CD14-positive monocyte (primary cell): ENCODE results near the gene TNKS1BP1. TPM values are rescaled to one million over a fixed set of nuclear protein-coding genes. Genes with fewer than 3 reads are reported as not detected.
A peak's percentile ranks its signal among the peaks of the same experiment; 100 is the strongest.

Experiments
- DNase-seq, 3 donors: peaks; one replicate each; pipeline ENCODE4 v3.0.0-alpha.2; 2011 to 2022
- H2AFZ ChIP-seq: 2 replicates; pipeline ENCODE4 v1.6.0; 2012; ENCODE audit warnings: mild to moderate bottlenecking, low read depth, low read length, inconsistent platforms; ENCODE audit not compliant: insufficient read depth, poor library complexity, severe bottlenecking
- H3K27ac ChIP-seq, 2 donors: 1 replicate in 1 of 2; 2 replicates in 1 of 2; pipeline ENCODE4 v1.5.1; 2012 to 2013; ENCODE audit warnings: low read length in 2 of 2, control low read depth in 1 of 2, inconsistent platforms in 1 of 2, low read depth in 1 of 2, mild to moderate bottlenecking in 1 of 2
- H3K27me3 ChIP-seq, 2 donors: one replicate each; pipeline versions ENCODE4 v1.6.0 to v1.6.1; 2011 to 2013; ENCODE audit warnings: low read length in 2 of 2; ENCODE audit not compliant: control insufficient read depth in 2 of 2, insufficient read depth in 2 of 2
- H3K36me3 ChIP-seq, 2 donors: replicated peaks in 1 of 2; 1 replicate in 1 of 2; 2 replicates in 1 of 2; pipeline versions ENCODE4 v1.5.1 to v1.6.1; 2012 to 2013; ENCODE audit warnings: low read length in 2 of 2, control low read depth in 1 of 2, inconsistent platforms in 1 of 2, mild to moderate bottlenecking in 1 of 2; ENCODE audit not compliant: insufficient read depth in 2 of 2, control insufficient read depth in 1 of 2
- H3K4me1 ChIP-seq, 2 donors: 1 replicate in 1 of 2; 2 replicates in 1 of 2; pipeline versions ENCODE4 v1.5.1 to v1.6.1; 2012 to 2013; ENCODE audit warnings: low read length in 2 of 2, control low read depth in 1 of 2, inconsistent platforms in 1 of 2, mild to moderate bottlenecking in 1 of 2, moderate library complexity in 1 of 2; ENCODE audit not compliant: insufficient read depth in 2 of 2, control insufficient read depth in 1 of 2
- H3K4me2 ChIP-seq: replicated peaks from 2 replicates; pipeline ENCODE3; 2012; ENCODE audit warnings: low read length, moderate library complexity, mild to moderate bottlenecking; ENCODE audit not compliant: poor library complexity, severe bottlenecking; ENCODE audit errors: extremely low read depth
- H3K4me3 ChIP-seq, 3 experiments: fragments of 200-600 bp in 1 of 3; sonication (generic) in 1 of 3; replicated peaks in 1 of 3; 1 replicate in 2 of 3; 2 replicates in 1 of 3; pipeline ENCODE4 v1.5.1; 2011 to 2013; ENCODE audit warnings: low read length in 3 of 3, mild to moderate bottlenecking in 3 of 3, control low read depth in 2 of 3, low read depth in 2 of 3, inconsistent platforms in 1 of 3, moderate library complexity in 1 of 3
- H3K79me2 ChIP-seq: 2 replicates; pipeline ENCODE4 v1.6.0; 2012; ENCODE audit warnings: mild to moderate bottlenecking, control low read depth, inconsistent platforms, low read length, moderate library complexity; ENCODE audit not compliant: insufficient read depth
- H3K9ac ChIP-seq: 2 replicates; pipeline ENCODE4 v1.6.0; 2017; ENCODE audit warnings: low read length, mild to moderate bottlenecking; ENCODE audit not compliant: insufficient read depth, poor library complexity, severe bottlenecking
- H3K9me3 ChIP-seq, 2 donors: replicated peaks in 1 of 2; 1 replicate in 1 of 2; 2 replicates in 1 of 2; pipeline versions ENCODE4 v1.5.1 to v1.6.1; 2012 to 2013; ENCODE audit warnings: low read length in 2 of 2, control low read depth in 1 of 2; ENCODE audit not compliant: control insufficient read depth in 1 of 2, insufficient read depth in 1 of 2
- H4K20me1 ChIP-seq: 2 replicates; pipeline ENCODE4 v1.6.0; 2012; ENCODE audit warnings: mild to moderate bottlenecking, low read length, control low read depth, moderate library complexity; ENCODE audit not compliant: insufficient read depth
- H3K27ac Mint-ChIP-seq, 7 donors: one replicate each; pipeline ENCODE4 v1.8.0; 2020; ENCODE audit warnings: mild to moderate bottlenecking in 7 of 7, mixed read lengths in 7 of 7, moderate library complexity in 6 of 7, inconsistent platforms in 2 of 7
- H3K27me3 Mint-ChIP-seq, 3 donors: one replicate each; pipeline ENCODE4 v1.8.0; 2021 to 2022; ENCODE audit warnings: low read depth in 3 of 3, mild to moderate bottlenecking in 3 of 3, mixed read lengths in 3 of 3, moderate library complexity in 3 of 3, inconsistent platforms in 1 of 3
- H3K36me3 Mint-ChIP-seq, 2 donors: one replicate each; pipeline ENCODE4 v1.8.0; 2020; ENCODE audit warnings: mixed read lengths in 2 of 2, inconsistent platforms in 1 of 2, mild to moderate bottlenecking in 1 of 2
- H3K4me1 Mint-ChIP-seq: one replicate; pipeline ENCODE4 v1.8.0; 2020; ENCODE audit warnings: mild to moderate bottlenecking, mixed read lengths
- H3K4me3 Mint-ChIP-seq, 2 donors: one replicate each; pipeline ENCODE4 v1.8.0; 2020; ENCODE audit warnings: mild to moderate bottlenecking in 2 of 2, mixed read lengths in 2 of 2, moderate library complexity in 1 of 2
- H3K9me3 Mint-ChIP-seq, 7 donors: one replicate each; pipeline ENCODE4 v1.8.0; 2020 to 2022; ENCODE audit warnings: mixed read lengths in 7 of 7, mild to moderate bottlenecking in 6 of 7, moderate library complexity in 6 of 7, inconsistent platforms in 2 of 7
- WGBS: methylation state at CpG from one replicate; pipeline ENCODE4 v1.1.5; 2013; ENCODE audit warnings: missing lambda C conversion rate; ENCODE audit not compliant: insufficient coverage; 5-methylcytosine and 5-hydroxymethylcytosine counted together
- intact Hi-C, 2 donors: fragments of 100-400 bp; cut with micrococcal nuclease; formaldehyde crosslinking; loops; one replicate each; pipeline versions ENCODE4 v1.15.0 to v1.15.1; 2023
- polyA plus RNA-seq, 3 donors: library from polyadenylated mRNA; depleted of rRNA in 1 of 3; unstranded in 2 of 3; stranded (reverse) in 1 of 3; fragments of 300-500 nt in 2 of 3; fragments of >200 nt in 1 of 3; fragmentation: Illumina TruSeq in 2 of 3; gene quantifications; 1 replicate in 2 of 3; 2 replicates in 1 of 3; pipeline ENCODE4 v1.2.3, GENCODE V29; 2012 to 2021
- TF ChIP-seq, protein P1 (sequence below): fragments of 200-600 bp; IDR thresholded peaks from one replicate; pipeline ENCODE4 v1.8.0; 2022; ENCODE audit warnings: antibody characterized with exemption, mild to moderate bottlenecking

The TNKS1BP1 gene
- polyA plus RNA-seq, 3 donors: 0.29 to 1.2 (median 0.50) TPM

DNA sequence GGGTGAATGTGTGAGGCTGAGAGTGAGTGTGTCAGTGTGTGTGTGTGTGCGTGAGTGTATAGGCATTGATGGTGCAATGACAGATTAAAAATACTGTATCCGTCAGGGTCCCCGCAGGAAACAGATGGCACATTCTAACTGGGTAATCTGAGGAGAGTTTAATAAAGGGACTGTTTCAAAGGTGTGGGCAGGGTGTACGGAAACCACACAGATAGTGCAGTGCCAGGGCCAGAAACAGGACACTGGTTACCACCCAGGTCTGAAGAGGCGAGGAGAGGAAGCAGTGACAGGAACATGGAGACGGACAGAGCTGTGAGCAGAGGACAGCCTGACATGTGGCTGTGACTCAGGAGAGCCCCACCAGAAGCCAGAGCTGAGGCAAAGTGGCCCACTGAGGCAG lies 29.9 kb upstream of the TNKS1BP1 start:
- peaks cover 29% of the 10 kb centered on the region for H3K4me1 Mint-ChIP-seq
- Histone ChIP-seq H3K9ac (no peak overlapping the region), H2AFZ (peak overlapping the region; percentile 37), H3K4me2 (no peak overlapping the region), H3K27ac (peak overlapping the region in 1 of 2 donors; percentile 7), H3K4me1 (peaks cover 26 to 29% of the 10 kb centered on the region in 2 donors), H3K9me3 (no peaks in the 10 kb centered on the region), H3K36me3 (no peaks in the 10 kb centered on the region), H3K27me3 (no peaks in the 10 kb centered on the region), H4K20me1 (no peaks in the 10 kb centered on the region), H3K79me2 (no peaks in the 10 kb centered on the region), H3K4me3 (no peak overlapping the region)
- peaks cover 0 to 9% (median 5%) of the 10 kb centered on the region in 7 donors for H3K9me3 Mint-ChIP-seq
- 3% methylated on average over 6 of the region's 6 CpGs for WGBS
- peaks cover 0 to 3% (median 2%) of the 10 kb centered on the region in 3 donors for H3K27me3 Mint-ChIP-seq
- intact Hi-C loops: loop anchor here in 1 of 2 donors (10.0 kb wide), 1 partner anchor 290 kb away; the partner anchor contains the start of gene YPEL4
- TF ChIP-seq, protein P1, sequence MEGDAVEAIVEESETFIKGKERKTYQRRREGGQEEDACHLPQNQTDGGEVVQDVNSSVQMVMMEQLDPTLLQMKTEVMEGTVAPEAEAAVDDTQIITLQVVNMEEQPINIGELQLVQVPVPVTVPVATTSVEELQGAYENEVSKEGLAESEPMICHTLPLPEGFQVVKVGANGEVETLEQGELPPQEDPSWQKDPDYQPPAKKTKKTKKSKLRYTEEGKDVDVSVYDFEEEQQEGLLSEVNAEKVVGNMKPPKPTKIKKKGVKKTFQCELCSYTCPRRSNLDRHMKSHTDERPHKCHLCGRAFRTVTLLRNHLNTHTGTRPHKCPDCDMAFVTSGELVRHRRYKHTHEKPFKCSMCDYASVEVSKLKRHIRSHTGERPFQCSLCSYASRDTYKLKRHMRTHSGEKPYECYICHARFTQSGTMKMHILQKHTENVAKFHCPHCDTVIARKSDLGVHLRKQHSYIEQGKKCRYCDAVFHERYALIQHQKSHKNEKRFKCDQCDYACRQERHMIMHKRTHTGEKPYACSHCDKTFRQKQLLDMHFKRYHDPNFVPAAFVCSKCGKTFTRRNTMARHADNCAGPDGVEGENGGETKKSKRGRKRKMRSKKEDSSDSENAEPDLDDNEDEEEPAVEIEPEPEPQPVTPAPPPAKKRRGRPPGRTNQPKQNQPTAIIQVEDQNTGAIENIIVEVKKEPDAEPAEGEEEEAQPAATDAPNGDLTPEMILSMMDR: no peak
- peak; percentile 12 to 57 (median 14) for DNase-seq
- H3K36me3 Mint-ChIP-seq: no peaks in the 10 kb centered on the region
- peak overlapping the region in 2 of 7 donors; percentile 24 to 75 for H3K27ac Mint-ChIP-seq
- peak overlapping the region in 1 of 2 donors; percentile 62 for H3K4me3 Mint-ChIP-seq

DNA sequence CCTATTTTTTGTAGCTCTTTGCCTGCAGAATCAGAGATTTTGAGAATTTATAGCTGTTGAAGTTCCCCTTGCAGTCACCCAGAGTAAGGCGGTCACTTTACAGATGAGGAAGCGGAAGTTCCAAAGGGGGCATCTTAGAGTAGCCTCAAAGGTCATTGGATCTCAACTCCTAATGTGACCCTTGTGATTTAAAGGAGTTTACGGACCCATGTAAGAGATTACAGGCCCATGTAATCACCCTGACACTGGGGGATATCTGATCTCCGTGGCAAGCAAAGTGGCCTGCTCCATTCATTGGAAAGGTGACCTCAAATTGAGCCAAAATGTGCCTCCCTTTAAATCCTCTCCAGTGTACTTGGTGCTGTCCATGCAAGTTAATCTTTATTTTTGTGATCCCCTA lies 29.1 kb upstream of the TNKS1BP1 start:
- Histone ChIP-seq H2AFZ (peak overlapping the region; percentile 37), H3K4me1 (peaks cover 26 to 29% of the 10 kb centered on the region in 2 donors), H3K4me3 (no peak overlapping the region), H3K36me3 (no peaks in the 10 kb centered on the region), H3K27me3 (no peaks in the 10 kb centered on the region), H3K79me2 (no peaks in the 10 kb centered on the region), H3K4me2 (no peak overlapping the region), H4K20me1 (no peaks in the 10 kb centered on the region), H3K27ac (no peak overlapping the region), H3K9me3 (no peaks in the 10 kb centered on the region), H3K9ac (no peak overlapping the region)
- TF ChIP-seq, protein P1: no peak
- DNase-seq: peak; percentile 15 to 38 (median 31)
- no peak overlapping the region for H3K4me3 Mint-ChIP-seq
- intact Hi-C loops: loop anchor here in 1 of 2 donors (10.0 kb wide), 1 partner anchor 291 kb away; the partner anchor contains the start of gene YPEL4
- H3K27me3 Mint-ChIP-seq: peaks cover 0 to 5% (median 2%) of the 10 kb centered on the region in 3 donors
- H3K9me3 Mint-ChIP-seq: peaks cover 0 to 9% (median 5%) of the 10 kb centered on the region in 7 donors
- H3K36me3 Mint-ChIP-seq: no peaks in the 10 kb centered on the region
- WGBS: 94% methylated on average over 2 of the region's 4 CpGs
- no peak overlapping the region for H3K27ac Mint-ChIP-seq
- peaks cover 30% of the 10 kb centered on the region for H3K4me1 Mint-ChIP-seq
